Activated gamma-delta T cell treated with anti-CD3 and anti-CD28 coated beads, Interleukin-2, amount 50 U/mL, for 16 hours (primary cell): Measurements from ENCODE around the gene ZNF750.
A peak's percentile ranks its signal among the peaks of the same experiment; 100 is the strongest.

Experiments used
- DNase-seq: peaks from one replicate; pipeline ENCODE4 v3.0.0-alpha.2; 2020; ENCODE audit warnings: low read depth

ZNF750 gene

DNA sequence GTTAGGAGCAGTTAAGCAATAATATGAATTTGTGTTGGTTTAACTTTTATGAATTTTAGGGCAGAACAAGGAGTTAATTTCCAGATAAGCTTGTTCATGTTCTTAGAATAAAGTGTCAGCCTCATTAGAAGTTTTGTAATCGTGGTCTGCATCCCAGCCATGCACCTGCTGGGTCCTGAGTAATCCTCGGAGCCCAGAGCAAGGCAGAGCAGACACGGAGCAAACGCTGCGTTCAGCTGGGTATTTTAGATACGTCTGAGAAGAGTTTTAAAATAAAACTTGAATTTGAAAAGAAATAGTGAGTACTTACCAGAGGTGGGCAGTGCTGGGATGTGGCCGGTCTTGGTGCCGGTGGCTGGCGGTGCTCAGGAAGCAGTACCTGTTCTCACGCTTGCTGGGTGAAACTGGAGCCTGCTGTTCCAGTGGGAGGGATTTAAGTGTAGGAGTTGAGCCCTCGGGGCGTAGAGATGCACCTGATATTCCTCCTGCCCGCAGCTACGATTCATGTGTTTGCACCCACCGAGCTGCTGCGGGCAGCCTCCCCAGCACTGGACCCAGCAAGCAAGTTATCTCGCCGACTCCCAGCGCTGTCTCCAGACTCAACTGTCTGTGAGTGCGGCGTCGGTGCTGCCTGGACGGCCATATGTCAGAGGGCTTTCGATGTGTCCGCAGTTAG lies at the start of gene ZNF750:
TSS of gene ZNF750 (minus strand) at position 406 of the 676 bp plus-strand sequence. CDS start 7,568 bp downstream, outside the sequence.
- no peak for DNase-seq

DNA sequence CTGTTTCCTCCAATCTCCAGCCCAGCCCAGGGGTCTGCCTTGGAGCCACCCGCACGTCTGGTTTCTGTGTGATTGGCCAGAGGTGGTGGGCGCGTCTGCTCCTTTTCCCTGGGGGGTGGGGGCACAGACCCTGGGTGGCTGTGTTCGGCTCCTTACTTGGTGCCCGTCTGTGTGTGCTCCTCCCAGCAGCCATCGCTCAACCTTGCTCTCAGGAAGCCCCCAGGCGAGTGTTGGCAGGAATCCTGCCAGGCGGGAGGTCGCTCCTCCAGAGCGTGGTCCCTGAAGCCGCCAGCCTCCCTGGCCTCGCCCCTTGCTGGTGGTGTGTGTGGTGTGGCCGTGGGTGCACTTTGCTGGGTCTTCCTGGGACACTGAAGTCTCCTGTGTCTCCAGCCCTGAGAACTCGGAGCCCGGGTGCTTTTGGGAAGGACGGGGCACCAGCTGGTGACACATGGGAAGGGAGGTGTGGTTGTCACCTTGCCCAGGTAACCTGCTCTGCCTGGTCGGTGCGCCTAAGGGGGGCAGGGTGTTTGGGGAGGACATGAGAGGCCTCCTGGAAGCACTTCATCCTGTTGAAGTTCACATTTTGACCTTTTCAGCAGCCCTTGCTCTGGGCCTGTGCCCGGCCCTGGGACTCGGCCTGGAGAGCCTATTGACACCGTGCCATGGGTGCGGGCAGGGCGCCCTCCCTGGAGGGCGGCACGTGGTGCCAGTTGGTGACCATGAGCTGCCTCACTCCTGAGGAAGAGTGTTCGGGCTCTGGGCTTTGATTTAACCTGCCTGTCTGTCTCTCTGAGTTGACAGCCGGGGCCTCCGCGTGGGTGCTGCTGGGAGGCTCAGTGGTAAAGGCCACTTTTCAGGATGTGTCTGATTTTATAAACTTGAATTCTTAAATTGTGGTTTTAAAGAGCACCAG lies 49.0 kb upstream of the ZNF750 start:
- DNase-seq = no peak

DNA sequence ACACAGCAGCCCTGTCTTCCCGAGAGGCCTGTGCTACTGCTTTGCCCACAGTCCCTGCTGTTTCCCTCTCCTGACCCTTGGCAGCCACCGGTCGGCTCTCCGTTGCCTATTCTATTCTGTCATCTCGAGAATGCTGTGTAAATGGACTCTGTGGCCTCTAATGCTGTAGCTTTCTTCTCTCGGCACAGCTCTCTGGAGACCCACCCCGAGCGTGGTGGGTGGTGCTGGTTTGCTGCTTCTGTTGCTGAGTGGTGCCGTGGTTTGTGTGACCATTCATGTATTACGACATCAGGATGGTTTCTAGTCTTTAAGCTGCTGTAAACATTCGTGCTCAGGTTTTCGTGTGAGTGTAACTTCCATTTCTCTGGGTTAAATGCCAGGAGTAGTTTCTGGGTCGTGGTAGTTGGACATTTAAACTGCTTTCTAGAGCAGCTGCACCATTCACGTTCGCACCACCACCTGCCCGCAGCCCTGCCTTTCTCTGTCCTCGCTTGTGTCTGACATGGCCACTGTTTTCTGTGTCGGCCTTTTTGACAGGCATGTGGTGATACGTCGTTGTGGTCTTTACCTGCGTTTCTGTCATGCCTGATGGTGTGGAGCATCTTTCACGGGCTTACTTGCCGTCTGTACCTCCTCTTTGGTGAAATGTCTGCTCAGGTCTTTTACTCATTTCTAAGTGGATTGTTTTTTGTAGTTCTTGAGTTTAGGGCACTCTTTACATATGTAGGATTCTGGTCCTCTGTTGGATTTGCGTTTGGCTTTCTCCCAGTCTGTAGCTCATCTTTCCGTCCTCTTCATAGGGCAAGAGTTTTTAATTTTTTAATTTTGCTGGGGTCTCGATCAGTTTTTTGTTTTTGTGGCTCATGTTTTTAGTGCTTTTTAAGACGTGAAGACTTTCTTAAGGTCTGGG lies 47.7 kb upstream of the ZNF750 start:
- DNase-seq = no peak

DNA sequence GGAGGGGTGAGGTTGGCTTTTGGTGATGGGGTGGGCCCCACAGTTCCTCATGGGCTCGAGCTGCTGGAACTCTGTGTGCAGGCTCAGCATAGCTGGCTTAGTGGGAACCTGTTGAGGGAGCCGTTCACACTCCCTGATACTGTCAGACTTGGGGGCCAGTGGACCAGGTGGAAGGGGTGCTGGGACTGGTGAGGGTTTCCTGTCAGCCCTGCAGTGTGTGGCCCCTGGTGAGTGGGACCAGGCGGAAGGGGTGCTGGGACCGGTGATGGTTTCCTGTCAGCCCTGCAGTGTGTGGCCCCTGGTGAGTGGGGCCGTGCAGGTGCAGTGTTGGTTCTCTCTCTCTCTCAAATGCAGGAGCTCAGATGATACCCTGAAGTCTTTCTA lies 45.1 kb upstream of the ZNF750 start:
- DNase-seq = no peak

DNA sequence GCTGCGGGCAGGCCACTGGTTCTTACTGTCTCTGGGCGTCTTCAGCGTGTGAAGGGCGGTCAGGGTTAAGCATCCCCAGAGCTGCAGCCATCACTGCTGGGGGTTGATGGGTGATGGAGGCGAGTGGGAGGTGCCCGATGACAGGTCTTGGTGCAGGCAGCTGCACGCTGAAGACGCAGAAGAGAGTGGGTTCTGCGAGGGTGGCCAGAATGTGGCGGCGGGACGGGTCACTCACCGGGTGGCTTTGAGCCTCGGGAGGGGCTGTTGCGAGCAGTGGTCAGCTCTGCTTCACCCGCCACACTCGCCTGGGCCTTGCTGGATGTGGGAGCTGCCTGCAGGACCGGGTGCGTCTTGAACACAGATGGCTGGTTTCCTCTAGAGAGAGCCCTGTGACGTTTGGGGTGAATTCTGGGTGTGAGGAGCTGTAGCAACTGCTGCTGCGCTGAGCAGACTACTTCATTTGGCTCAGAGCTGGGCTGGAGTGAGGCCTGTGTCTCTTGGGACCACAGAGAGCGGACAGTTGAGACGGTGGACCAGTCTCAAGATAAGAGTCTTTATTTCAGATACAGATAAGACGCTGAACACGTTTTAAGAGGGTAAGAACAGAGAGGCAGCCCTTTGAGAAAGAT lies 44.6 kb upstream of the ZNF750 start:
- no peak for DNase-seq

DNA sequence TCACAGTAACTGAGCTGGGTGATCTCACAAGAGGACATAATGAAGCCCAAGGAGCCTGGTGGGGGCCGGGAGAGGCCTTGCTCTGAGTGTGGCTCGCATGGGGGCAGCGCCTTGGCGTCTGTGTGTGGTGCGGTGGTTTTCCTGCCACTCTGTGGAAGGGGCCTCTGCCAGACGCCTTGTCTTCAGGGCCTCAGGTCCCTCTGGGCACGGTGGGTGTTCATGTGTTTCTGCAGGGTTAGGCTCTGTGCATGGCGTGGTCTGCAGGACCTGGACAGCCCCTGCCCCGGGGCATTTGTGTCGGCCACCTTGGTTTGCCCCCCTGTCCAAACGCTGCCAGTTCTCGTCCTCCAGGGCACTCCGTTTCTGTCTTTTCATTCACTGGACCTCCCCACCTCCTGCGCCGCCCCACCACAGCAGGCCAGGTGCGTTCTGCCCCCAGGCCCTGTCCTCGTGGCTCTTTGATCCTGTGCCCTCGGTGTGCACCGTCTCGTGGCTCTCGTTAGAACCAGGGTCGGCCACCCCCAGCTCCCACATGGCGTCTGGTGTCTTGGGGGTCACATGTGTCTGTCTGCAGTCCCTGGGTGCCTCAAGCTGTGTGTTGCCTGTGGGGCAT lies 43.7 kb upstream of the ZNF750 start:
- no peak for DNase-seq

DNA sequence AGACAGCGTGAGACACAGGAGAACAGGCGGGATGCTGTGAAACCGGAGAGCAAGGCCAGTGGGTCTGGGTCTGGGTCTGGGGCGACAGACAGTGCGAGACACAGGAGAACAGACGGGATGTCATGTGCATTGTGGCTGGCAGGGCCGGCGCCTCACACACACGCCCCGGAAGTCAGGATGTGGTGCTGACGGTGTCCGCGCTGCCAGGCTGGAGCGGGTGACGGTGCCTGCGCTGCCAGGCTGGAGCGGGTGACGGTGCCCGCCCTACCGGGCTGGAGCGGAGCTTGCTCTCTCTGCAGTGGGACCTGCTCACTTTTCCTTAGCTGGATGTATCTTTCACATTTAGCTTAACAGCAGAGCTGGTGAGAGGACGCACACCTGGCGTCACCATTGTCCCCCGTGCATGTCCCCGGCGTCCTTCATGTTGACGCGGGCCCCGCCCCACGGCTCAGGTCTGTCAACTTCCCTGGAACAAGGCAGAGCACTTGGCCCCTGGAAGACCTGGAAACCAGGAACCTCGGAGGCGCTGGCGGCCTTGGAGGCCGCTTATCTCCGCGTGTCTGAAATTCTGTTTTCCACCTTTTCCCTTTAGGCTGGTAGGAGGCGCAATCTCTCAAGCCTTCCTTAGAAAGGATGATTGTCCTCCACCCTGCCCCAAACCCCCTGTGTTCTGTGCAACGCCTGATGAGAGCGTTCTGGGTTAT lies 43.0 kb upstream of the ZNF750 start:
- peak; percentile 74 for DNase-seq

DNA sequence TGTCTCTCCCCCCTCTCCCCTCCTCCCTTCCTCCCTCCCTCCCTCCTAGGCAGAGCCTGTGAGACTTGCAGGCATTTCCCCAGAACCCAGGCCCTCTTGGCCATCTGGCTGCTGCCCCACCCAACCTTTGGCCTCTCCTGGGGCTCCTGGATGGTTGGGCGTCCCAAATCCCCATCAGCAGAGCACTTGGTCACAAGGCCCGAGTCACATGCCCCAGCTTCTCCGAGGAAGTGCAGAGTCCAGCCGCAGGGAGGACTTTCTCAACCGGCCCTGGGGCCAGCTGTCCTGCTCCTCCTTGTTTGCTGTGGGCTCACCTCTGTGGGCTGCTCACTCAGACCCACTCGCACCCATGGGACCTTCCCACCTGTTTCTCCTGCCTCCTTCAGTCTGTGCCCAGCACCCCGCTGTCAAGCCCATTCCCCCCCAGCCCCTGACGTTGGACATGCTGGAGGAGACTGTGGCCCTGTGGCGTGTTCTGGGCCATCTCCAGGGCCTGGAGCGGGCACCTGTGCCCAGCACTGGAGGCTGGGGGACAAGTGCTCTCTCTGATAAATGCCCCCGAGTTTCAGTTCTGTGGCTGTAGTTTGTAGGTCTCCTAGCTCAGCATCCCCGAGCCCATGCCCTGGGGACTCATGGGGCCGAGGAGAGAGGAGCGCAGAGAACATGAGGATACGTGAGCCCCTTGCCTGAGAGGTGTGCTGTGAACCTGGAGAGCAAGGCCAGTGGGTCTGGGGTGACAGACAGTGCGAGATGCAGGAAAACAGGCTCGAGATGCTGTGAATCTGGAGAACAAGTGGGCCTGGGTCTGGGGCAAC lies 42.3 kb upstream of the ZNF750 start:
- no peak for DNase-seq

DNA sequence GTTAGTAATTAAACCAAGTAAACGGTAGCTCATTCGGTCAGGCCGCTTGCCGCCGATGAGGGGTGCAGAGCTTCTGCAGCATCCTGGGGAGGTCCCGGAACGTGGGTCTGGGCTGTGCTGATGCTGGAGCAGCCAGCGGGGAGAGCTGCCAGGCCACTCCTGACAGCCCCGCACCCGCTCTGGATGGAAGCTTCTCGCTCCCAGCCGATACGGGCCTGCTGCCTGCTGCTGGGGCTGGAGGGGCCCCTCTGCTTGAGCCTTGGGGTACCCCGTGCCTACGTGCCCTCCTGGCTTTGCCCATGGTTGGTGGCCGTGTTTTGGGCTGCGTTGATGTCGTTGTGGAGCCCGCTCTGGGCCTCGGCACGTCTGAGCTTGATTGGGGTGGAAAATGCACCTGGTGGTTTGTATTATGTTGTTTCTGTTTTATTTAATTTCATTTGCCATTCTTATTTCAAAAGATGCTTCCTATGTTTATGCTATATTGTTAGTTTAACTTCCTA lies 41.6 kb upstream of the ZNF750 start:
- DNase-seq = no peak

DNA sequence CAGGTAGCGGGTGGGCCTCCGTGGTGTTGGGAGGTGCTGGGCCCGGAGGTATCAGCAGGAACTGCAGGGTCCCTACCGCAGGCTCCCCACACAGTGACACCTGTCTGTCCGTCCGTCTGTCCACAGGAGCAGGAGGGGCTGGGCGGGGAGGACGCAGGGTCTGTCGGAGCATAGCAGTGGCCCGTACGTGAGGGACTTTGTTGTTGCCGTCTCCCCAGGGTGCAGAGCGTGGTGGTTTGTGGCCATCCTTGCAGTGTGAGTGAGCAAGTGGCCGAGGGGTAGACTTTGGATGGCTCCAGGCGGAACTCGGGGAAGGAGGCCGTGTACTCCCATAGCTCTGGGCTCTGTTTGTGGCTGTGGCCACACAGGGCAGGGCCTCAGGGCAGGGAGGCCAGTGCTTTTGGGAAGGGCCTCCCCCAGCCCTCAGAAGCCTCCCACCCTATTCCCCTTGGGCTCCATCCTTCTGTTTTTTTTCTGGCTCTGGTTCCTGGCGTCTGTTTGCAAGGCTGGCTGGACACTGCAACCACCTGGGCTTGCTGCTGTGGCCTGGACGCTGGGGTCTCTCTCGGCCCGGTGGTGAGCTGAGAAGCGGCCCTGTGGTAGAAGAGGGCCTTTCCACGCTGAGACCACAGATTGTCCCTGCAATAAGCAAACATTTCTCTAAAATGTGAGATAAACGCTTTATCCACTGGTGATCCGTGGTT lies 41.0 kb upstream of the ZNF750 start:
- no peak for DNase-seq

DNA sequence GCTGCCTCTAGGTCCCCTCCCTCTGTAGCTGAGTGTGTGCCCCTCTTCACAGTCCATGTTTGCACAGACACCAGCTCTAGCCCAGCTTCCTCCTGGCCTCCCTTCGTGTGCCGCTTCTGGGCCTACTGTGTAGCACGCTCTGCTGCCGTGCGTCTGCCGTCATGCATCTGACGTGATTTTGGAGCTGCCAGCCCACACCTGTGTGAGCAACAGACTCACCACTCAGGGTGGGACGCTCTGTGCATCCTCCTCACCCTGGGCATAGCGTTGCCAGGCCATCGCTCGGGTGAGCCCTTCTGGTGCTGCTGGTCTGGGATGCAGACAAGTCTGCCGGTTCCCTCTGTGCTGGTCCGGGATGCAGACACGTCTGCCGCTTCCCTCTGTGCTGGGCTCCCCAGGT lies 39.4 kb upstream of the ZNF750 start:
- DNase-seq = no peak

DNA sequence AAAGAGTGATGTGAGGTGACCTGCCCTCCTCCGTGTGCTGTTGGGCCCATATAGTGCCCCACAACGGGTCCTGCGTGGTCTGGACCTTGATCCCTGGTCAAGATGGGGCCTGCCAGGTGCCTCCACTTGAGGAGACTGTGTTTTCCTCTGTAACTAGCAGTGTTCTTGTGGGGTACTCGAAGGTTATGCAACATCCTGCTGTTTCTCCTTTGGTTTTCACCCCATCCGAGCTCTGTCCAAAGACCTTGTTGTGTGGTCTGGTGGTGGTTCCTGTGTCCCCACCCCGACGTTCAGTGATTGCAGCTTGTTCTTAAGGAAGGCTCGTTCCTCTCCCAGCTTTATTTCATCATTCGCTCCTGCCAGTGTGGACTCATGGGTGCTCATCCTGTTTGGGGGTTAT lies 38.7 kb upstream of the ZNF750 start:
- DNase-seq = no peak

DNA sequence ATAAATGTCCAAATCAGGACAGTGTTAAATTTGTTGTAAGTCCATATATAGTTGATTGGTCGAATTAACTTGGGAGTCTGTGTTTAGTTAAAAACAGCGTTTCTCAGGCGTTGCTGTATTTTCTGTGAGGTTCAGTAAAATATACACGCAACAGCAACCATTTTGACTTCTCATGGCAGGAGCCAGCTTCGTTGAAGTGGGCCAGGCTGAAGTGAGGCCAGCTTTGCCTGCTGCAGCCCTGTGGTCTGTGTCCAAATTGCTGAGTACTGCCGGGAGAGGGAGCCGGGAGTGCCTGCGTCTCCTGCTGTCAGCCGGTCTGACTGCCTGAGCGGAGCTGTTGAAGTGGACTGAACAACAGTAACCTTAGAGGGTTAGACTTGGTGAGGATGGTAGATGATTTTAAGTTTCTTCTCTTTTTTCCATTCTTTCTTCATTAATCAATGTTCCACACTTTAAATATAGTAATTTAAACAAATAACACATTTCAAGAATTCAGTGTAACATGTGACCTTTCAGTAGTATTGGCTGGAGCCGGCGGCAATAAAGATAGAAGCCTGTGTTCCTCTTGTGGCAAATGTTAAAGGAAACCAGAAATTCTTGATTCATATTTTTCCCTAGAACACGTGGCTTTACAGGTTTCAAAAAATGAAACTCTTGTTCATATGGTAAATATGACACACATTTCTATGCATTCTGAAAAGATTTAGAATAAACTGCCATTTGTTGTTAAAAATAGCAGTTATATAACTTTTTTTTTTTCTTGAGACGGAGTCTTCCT lies 37.0 kb upstream of the ZNF750 start:
- no peak for DNase-seq

DNA sequence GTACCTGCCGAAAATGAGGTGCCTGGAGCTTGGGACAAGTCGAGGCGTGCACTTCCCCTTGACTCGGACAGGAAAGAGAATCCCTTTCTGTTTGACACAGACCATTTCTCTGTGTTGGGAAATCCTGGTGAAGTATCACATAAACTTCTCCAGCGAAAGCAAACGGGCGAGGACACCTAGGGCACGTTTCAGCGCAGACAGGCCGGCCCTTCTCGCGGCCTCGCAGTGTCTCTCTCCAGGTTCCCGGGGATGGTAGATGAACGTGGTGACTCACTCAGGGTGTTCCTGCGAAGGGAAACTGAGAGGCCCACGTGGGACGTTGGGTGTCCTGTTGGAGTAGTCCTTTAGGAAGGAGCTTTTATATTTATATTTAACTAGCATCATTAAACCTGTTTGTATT lies 36.3 kb upstream of the ZNF750 start:
- no peak for DNase-seq

DNA sequence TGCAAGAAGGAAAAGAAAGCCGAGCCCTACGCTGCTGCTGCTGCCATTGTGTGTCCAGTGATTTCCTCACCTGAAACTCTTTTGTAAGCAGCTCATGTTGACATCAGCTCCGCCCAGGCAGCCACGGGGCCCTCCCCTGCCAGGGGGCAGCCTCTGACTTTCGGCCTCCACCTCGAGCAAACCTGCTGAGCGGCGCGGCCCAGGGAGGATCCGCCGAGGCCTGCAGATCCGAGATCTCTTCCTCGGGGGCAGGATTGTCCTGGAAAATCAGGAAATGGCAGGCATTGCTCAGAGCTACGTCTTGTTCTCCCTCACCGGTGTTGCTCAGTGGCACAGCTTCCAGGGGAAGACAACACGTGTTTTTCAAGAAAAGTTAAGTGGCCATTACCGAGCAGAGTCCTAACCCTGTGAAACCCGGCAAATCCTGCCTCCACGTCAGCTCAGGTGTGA lies 35.6 kb upstream of the ZNF750 start:
- no peak for DNase-seq

DNA sequence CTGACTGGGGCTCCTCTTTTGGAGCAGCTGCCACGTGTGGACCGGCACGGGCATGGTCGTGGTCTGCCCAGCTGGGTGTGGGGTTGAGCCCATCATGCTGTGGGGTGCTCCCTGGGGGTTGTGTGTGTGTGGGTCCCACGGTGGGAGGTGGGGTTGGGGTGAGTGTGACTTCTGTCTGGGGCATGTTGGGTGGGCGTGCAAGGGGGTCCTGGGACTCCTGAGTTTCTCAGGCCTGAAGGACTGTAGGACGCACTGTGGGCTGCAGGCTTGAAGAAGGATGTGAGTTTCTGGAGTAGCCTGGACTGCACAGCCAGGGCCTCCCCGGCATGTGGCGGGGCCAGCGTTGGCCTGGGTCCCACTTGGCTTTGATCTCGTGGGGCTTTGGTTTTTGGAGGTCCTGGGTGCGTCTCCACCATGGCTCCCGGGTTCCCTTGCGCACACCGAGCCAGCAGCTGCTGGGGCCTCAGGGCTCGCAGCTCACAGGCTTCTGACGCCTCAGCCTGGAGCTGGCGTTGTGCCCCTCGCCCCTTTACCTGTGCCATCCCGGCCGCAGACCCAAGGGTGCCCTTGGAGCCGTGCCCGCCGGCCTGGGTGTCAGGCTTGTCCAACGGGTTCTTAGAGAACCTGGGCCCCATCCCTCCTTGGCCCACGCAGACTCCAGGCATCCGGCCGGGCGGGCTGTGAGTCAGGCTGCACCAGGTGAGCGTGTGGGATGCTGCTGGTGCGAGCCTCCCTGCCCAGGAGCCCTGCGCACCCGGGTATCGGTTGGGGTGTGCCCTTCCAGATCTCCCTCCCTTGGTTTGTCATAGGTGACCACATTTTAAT lies 34.4 kb upstream of the ZNF750 start:
- DNase-seq = no peak

DNA sequence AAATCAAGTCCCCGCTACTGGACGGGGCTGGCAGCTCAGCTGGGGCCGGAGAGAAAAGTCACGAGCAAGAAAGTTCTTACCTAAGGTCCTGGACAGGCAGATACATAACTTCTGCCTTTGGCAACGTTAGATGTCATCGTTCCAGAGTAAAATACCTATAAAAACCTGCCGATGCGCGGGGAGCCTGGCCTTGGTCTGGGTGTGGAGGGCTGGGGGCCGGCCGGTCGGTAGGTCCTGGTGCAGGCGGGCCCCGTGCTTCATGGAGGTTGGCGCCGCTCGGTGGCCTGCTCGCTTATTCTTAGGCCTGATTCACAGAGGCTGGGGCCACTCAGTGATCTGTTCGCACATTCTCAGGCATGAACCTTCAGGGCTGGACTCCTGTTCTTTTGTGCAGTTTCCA lies 33.7 kb upstream of the ZNF750 start:
- DNase-seq = no peak
